GM12875 (cell line): ENCODE data around the gene TMEM209.

Experiments used
- H3K4me3 ChIP-seq: one replicate; pipeline ENCODE4 v1.5.1; 2011; ENCODE audit warnings: low read depth, low read length, control low read depth
- TF ChIP-seq, protein P1 (sequence below): IDR thresholded peaks from 2 replicates; pipeline ENCODE4 v1.5.1; 2011; ENCODE audit warnings: low read depth, mild to moderate bottlenecking, control low read depth, inconsistent platforms, low read length, moderate library complexity, borderline replicate concordance; ENCODE audit not compliant: insufficient read depth

Gene TMEM209

GRCh38 chr7:130145424-130146100 lies 59.6 kb downstream of the TMEM209 start:
- TF ChIP-seq, protein P1, sequence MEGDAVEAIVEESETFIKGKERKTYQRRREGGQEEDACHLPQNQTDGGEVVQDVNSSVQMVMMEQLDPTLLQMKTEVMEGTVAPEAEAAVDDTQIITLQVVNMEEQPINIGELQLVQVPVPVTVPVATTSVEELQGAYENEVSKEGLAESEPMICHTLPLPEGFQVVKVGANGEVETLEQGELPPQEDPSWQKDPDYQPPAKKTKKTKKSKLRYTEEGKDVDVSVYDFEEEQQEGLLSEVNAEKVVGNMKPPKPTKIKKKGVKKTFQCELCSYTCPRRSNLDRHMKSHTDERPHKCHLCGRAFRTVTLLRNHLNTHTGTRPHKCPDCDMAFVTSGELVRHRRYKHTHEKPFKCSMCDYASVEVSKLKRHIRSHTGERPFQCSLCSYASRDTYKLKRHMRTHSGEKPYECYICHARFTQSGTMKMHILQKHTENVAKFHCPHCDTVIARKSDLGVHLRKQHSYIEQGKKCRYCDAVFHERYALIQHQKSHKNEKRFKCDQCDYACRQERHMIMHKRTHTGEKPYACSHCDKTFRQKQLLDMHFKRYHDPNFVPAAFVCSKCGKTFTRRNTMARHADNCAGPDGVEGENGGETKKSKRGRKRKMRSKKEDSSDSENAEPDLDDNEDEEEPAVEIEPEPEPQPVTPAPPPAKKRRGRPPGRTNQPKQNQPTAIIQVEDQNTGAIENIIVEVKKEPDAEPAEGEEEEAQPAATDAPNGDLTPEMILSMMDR, result no peak
- H3K4me3 ChIP-seq, result no peak overlapping the region

DNA sequence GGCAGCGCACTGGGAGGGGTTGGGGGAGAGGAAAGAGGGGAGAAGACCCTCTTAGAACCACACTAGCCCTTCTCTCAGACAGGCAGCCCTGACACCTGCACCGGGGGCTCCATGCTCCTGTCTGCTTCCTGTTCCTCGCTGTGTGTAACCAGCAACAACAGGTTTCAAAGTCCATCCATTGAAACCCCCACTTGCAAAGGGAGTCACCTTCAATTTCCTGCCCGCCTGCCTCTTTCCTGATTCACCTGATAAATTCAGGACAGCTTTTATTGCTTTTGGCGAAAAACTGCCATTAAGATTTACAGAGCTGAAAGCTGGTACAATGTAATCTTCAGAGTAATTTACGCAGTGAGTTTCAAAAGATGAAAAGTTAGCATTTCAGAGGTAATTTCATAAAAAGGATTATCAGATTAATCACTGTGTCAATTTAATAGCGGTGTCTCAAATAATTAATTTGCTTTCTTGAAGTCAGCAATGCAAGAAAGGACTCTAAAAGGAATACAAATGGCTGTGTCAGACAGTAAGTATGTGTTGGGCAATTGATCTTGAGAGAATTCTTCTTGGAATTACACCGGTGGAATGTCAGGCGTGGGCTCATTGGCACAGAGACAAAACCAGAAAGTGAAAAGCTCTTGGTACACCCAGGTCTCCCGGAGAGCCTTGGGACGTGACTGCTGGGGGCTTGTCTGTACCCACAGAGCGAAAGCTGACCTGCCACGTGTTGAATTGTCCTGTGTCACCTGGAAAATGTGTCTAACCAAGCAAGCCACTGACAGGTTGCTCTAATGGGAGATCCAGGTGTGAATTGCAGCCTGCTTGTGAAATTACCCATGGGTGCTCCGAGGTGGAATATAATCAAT lies 60.7 kb downstream of the TMEM209 start:
- TF ChIP-seq, protein P1, result no peak
- no peak overlapping the region for H3K4me3 ChIP-seq

DNA sequence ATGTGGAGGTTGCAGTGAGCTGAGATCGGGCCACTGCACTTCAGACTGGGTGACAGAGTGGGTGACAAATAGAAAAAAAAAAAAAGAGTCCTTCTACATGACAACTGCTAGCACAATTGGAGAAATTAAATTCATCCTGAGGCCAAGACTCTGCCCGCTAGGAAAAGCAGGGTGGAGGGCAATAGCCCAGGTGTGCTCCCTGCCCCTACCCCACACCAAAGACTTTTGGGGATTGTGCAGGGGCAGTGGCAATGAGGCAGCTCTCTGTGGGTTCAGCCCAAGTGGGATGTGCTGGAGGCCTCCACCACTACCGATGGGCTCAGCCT lies 61.3 kb downstream of the TMEM209 start:
- no peak overlapping the region for H3K4me3 ChIP-seq

DNA sequence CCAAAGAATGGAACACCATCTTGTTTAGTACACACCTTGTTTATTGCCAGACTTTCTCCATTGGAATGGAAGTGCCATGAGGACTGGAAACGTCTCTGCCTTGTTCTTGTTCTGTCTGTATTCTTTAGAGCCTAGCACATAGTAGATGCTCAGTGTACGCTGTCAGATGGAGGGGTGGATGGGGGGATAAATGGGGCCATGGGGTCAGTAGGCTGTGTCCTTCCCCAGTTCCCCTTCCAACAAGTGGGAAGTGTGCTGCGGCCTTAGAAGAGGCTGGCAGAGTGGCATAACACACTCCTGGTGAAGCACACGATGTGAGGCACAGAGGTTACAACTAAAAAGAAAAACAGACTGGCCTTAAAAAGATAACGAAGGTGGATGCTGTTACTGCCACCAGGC lies 61.9 kb downstream of the TMEM209 start:
- H3K4me3 ChIP-seq, result no peak overlapping the region
- TF ChIP-seq, protein P1, result no peak

More for the DNA sequence above, 61.3 kb downstream of the TMEM209 start:
- TF ChIP-seq, protein P1, result no peak

DNA sequence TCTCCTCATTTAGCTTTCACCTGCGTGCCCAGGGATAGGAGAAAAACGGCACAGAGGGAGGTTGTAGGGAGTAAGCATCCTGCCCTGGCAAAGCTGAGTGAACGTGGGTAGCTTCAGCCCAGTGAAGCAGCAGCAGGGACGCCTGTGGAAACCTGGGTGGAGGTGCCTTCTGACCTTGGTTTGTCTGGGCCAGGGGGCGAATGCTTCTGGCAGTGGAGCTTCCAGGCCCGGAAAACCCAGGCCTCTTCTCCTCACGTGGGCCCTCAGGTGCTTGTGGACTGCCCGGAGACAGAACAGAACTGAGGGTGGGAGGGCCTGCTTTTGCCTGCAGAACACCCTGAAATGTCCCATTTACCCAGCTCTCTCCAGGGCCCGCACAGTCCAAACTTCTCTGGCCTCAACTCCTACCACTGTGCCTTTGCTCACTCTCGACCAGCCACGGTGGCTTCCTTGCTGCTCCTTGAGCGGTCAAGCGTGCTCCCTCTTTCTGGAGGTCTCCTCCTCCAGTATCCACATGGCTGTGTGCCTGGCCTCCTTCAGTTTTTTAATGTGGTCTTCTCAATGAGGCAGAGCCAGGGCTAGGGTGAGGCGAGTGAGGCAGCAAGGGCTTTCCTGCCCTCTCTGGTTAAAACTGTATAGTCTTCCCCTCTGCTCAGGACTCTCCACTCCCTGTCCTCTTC lies 62.4 kb downstream of the TMEM209 start:
- no peak overlapping the region for H3K4me3 ChIP-seq
- TF ChIP-seq, protein P1, result no peak

DNA sequence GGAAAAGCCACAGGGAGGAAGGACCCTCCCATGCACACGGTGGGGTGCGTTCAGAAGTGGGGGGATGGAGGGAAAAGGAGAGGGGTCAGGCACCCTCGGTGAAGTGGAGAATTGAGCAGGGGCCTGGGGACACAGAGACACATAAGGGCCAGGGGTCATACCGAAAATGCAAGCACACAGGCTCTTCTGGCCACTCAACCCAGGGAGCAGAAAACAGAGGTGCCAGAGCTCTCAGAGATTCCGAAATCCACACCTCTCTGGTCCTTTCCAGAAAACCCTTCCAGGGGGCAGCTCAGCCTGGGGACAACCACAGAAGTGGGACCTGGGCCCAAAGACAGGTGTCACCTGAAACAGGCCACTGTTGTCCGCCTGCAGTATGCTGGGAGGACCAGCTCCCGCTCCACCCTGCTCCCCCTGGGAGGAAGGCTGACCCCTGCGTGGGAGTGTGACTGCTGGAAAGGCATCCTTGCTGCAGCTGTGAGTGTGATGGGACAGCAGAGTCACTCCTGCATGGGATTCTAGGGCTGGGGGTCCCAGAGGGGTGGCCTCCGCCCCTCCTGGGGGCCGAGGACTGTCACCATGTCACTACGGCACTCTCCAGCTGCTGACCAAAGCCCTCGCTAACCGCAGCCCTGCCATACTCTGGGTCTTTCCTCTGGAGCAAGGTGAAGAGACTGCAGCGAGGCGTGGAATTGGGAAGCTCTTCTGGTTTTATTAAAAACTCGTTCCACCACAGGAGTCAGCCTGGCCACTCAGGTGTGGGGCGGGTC lies 63.1 kb downstream of the TMEM209 start:
- no peak overlapping the region for H3K4me3 ChIP-seq
- TF ChIP-seq, protein P1, result no peak
